GM21576 (cell line): ENCODE results near the gene GALNT7.

Experiments
- ATAC-seq: cut with Tn5 transposase; IDR thresholded peaks from one replicate; pipeline ENCODE4 v1.9.1; 2021; ENCODE audit warnings: mild to moderate bottlenecking, moderate library complexity; ENCODE audit not compliant: unreplicated experiment

Gene GALNT7

GRCh38 chr4:173288698-173289352 is 120.2 kb downstream of the GALNT7 start:
- ATAC-seq: no peak

- no peak for ATAC-seq
Measured at GRCh38 chr4:173289353-173289727, 120.7 kb downstream of the GALNT7 start.

- no peak for ATAC-seq
Measured at GRCh38 chr4:173291899-173292298, 123.3 kb downstream of the GALNT7 start.

- no peak for ATAC-seq
Measured at GRCh38 chr4:173293663-173294062, 125.1 kb downstream of the GALNT7 start.

- ATAC-seq: no peak
Measured at GRCh38 chr4:173294444-173294843, 125.8 kb downstream of the GALNT7 start.

- no peak for ATAC-seq
Measured at GRCh38 chr4:173301518-173302201, 133.0 kb downstream of the GALNT7 start.

GRCh38 chr4:173307778-173308177 is 139.2 kb downstream of the GALNT7 start:
- ATAC-seq: no peak

- ATAC-seq: no peak
Measured at GRCh38 chr4:173311368-173311767, 142.8 kb downstream of the GALNT7 start.

- no peak for ATAC-seq
Measured at GRCh38 chr4:173314715-173315114, 146.1 kb downstream of the GALNT7 start.

- no peak for ATAC-seq
Measured at GRCh38 chr4:173316060-173316459, 147.4 kb downstream of the GALNT7 start.

GRCh38 chr4:173317004-173317403 is 148.4 kb downstream of the GALNT7 start:
- ATAC-seq: no peak

GRCh38 chr4:173318240-173318639 is 149.6 kb downstream of the GALNT7 start:
- no peak for ATAC-seq

GRCh38 chr4:173318648-173319211 is 150.1 kb downstream of the GALNT7 start:
- ATAC-seq: no peak

- no peak for ATAC-seq
Measured at GRCh38 chr4:173319696-173320095, 151.1 kb downstream of the GALNT7 start.

- ATAC-seq: no peak
Measured at GRCh38 chr4:173325007-173325736, 156.6 kb downstream of the GALNT7 start.

GRCh38 chr4:173328236-173328901 is 159.8 kb downstream of the GALNT7 start:
- ATAC-seq: no peak

- ATAC-seq: no peak
Measured at GRCh38 chr4:173330590-173330989, 162.0 kb downstream of the GALNT7 start.

- ATAC-seq: no peak
Measured at GRCh38 chr4:173332021-173332487, 163.4 kb downstream of the GALNT7 start.

- ATAC-seq: no peak
Measured at GRCh38 chr4:173332963-173333657, 164.5 kb downstream of the GALNT7 start.

GRCh38 chr4:173333658-173334084 is 165.1 kb downstream of the GALNT7 start:
- no peak for ATAC-seq
